Measurements from ENCODE around the gene CCNY. TPM values are rescaled to one million over a fixed set of nuclear protein-coding genes. Genes with fewer than 3 reads are reported as not detected.

CCNY gene
- total and polyA plus RNA-seq, 2 donors (not counting 1 experiment from before 2014, with no cell fraction given): 34.1 to 64.9 TPM

DNA sequence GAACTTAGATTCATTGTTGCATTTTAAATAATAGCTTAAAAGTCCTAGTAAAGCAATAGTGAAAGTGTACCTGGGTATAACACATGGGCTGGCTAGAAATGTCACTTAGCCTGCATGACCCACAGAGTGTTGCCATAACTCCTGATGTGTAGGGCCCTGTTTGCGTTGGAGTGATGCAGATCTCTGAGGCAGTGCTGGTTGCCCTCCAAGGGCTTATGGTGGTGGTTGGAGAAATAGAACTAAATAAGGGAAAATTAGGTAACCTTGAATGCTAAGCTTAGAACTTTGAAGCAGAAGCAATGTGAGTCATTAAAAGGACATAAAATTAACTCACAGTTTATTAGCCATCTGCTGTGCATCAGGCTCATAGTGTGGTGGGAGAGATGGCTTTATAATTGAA lies 105.7 kb downstream of the CCNY start:
- ChIA-PET CTCF (no interaction called here), POLR2A (no interaction called here)

DNA sequence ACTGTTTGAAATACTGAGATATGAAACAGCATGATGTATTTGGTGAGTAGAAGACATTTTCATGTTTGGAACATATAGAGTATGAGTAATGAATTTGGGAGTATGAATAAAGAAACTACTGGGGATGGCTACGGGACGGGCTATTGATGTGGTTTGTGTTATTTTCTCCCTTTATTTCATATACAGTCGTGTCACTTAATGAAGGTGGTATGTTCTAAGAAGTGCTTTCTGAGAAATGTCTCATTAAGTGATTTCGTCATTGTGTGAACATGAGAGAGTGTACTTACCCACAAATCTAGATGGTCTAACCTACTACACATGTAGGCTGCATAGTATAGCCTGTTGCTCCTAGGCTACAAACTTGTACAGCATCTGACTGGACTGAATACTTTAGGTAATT lies 106.3 kb downstream of the CCNY start:
- H3K27me3 Mint-ChIP-seq: no peaks in the 10 kb centered on the region
- Histone ChIP-seq H3K4me2 (replicated peaks; ENCODE audit: low read depth, low read length, poor library complexity, severe bottlenecking) (no peak overlapping the region), H3K27me3 (replicated peaks in 1 of 4; ENCODE audit: control extremely low read depth in 1 of 4, control insufficient read depth in 3 of 4, insufficient read depth in 4 of 4, low read length in 3 of 4) (no peaks in the 10 kb centered on the region), H3K9ac (ENCODE audit: low read length) (no peak overlapping the region), H4K20me1 (ENCODE audit: control insufficient read depth, insufficient read depth, low read length, poor library complexity, severe bottlenecking) (peaks cover 37% of the 10 kb centered on the region), H3K4me3 (ENCODE audit: control extremely low read depth in 1 of 5, extremely low read depth in 1 of 5, insufficient read depth in 1 of 5, low read depth in 2 of 5, low read length in 4 of 5) (no peak overlapping the region), H3K27ac (ENCODE audit: low read length in 2 of 2) (no peak overlapping the region), H3K4me1 (ENCODE audit: control insufficient read depth in 2 of 2, insufficient read depth in 2 of 2, low read length in 2 of 2) (peaks cover 13 to 14% of the 10 kb centered on the region in 2 donors), H3K79me2 (ENCODE audit: control insufficient read depth, insufficient read depth, low read length) (peaks cover 90% of the 10 kb centered on the region), H3K9me3 (ENCODE audit: control extremely low read depth in 1 of 3, control insufficient read depth in 2 of 3, insufficient read depth in 1 of 3, low read length in 2 of 3) (peaks cover 20 to 62% (median 46%) of the 10 kb centered on the region in 3 donors), H2AFZ (ENCODE audit: insufficient read depth, low read depth, low read length, poor library complexity, severe bottlenecking) (no peak overlapping the region), H3K36me3 (replicated peaks in 1 of 2; ENCODE audit: control extremely low read depth in 1 of 2, control insufficient read depth in 1 of 2, extremely low read depth in 1 of 2, insufficient read depth in 2 of 2, low read length in 1 of 2) (peaks cover 0 to 2% of the 10 kb centered on the region in 2 experiments)
- ChIA-PET POLR2A (no interaction called here), CTCF (no interaction called here)
- intact Hi-C loops (cut with micrococcal nuclease): no loop called here
- H3K27ac Mint-ChIP-seq: no peak overlapping the region
- no CpG with 5 or more reads among the region's 4 CpGs for WGBS (ENCODE audit: insufficient coverage)
- no peak for TF ChIP-seq EZH2 (IDR thresholded peaks at IDR 0.05; ENCODE audit: borderline replicate concordance, insufficient read depth, low read depth, low read length, poor library complexity, severe bottlenecking)
- TF ChIP-seq, protein P1, sequence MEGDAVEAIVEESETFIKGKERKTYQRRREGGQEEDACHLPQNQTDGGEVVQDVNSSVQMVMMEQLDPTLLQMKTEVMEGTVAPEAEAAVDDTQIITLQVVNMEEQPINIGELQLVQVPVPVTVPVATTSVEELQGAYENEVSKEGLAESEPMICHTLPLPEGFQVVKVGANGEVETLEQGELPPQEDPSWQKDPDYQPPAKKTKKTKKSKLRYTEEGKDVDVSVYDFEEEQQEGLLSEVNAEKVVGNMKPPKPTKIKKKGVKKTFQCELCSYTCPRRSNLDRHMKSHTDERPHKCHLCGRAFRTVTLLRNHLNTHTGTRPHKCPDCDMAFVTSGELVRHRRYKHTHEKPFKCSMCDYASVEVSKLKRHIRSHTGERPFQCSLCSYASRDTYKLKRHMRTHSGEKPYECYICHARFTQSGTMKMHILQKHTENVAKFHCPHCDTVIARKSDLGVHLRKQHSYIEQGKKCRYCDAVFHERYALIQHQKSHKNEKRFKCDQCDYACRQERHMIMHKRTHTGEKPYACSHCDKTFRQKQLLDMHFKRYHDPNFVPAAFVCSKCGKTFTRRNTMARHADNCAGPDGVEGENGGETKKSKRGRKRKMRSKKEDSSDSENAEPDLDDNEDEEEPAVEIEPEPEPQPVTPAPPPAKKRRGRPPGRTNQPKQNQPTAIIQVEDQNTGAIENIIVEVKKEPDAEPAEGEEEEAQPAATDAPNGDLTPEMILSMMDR (IDR thresholded peaks at IDR 0.05): no peak
- H3K9me3 Mint-ChIP-seq (ENCODE audit: insufficient read depth): peaks cover 39% of the 10 kb centered on the region
- H3K4me1 Mint-ChIP-seq: peaks cover 26% of the 10 kb centered on the region
- DNase-seq (no peak), ATAC-seq (ENCODE audit: low read depth) (no peak)
- no peak overlapping the region for H3K4me3 Mint-ChIP-seq

More for the DNA sequence above, 105.7 kb downstream of the CCNY start:
- Mint-ChIP-seq H3K4me3 (no peak overlapping the region), H3K27ac (no peak overlapping the region), H3K9me3 (ENCODE audit: insufficient read depth) (peaks cover 39% of the 10 kb centered on the region), H3K4me1 (peaks cover 22% of the 10 kb centered on the region), H3K27me3 (no peaks in the 10 kb centered on the region)
- Histone ChIP-seq H3K9ac (ENCODE audit: low read length) (no peak overlapping the region), H3K9me3 (ENCODE audit: control extremely low read depth in 1 of 3, control insufficient read depth in 2 of 3, insufficient read depth in 1 of 3, low read length in 2 of 3) (peaks cover 21 to 68% (median 51%) of the 10 kb centered on the region in 3 donors), H4K20me1 (ENCODE audit: control insufficient read depth, insufficient read depth, low read length, poor library complexity, severe bottlenecking) (peaks cover 33% of the 10 kb centered on the region), H3K4me2 (replicated peaks; ENCODE audit: low read depth, low read length, poor library complexity, severe bottlenecking) (no peak overlapping the region), H3K4me3 (ENCODE audit: control extremely low read depth in 1 of 5, extremely low read depth in 1 of 5, insufficient read depth in 1 of 5, low read depth in 2 of 5, low read length in 4 of 5) (no peak overlapping the region), H3K4me1 (ENCODE audit: control insufficient read depth in 2 of 2, insufficient read depth in 2 of 2, low read length in 2 of 2) (peaks cover 8 to 11% of the 10 kb centered on the region in 2 donors), H3K27me3 (replicated peaks in 1 of 4; ENCODE audit: control extremely low read depth in 1 of 4, control insufficient read depth in 3 of 4, insufficient read depth in 4 of 4, low read length in 3 of 4) (no peaks in the 10 kb centered on the region), H3K27ac (ENCODE audit: low read length in 2 of 2) (no peak overlapping the region), H2AFZ (ENCODE audit: insufficient read depth, low read depth, low read length, poor library complexity, severe bottlenecking) (no peak overlapping the region), H3K79me2 (ENCODE audit: control insufficient read depth, insufficient read depth, low read length) (peaks cover 90% of the 10 kb centered on the region), H3K36me3 (replicated peaks in 1 of 2; ENCODE audit: control extremely low read depth in 1 of 2, control insufficient read depth in 1 of 2, extremely low read depth in 1 of 2, insufficient read depth in 2 of 2, low read length in 1 of 2) (peaks cover 0 to 2% of the 10 kb centered on the region in 2 experiments)
- WGBS (ENCODE audit: insufficient coverage): 73% methylated on average over 1 of the region's 1 CpG
- DNase-seq (no peak), ATAC-seq (ENCODE audit: low read depth) (no peak)
- TF ChIP-seq, protein P1 (IDR thresholded peaks at IDR 0.05): no peak
- TF ChIP-seq EZH2 (IDR thresholded peaks at IDR 0.05; ENCODE audit: borderline replicate concordance, insufficient read depth, low read depth, low read length, poor library complexity, severe bottlenecking): no peak
- intact Hi-C loops (cut with micrococcal nuclease): no loop called here
